GM23338 (cell line): ENCODE measurements around the gene LCP2. TPM values are rescaled to one million over a fixed set of nuclear protein-coding genes. Genes with fewer than 3 reads are reported as not detected.

ENCODE experiments used
- ATAC-seq: fragments of 200-7000 bp; cut with Tn5 transposase; 3 replicates; pipeline ENCODE4 v1.9.1; 2020
- DNase-seq: peaks from one replicate; pipeline ENCODE4 v3.0.0-alpha.2; 2015; ENCODE audit warnings: low spot score
- H2AFZ ChIP-seq: fragments of 200-600 bp; sonication (generic); 2 replicates; pipeline ENCODE4 v1.8.0; 2016; ENCODE audit warnings: antibody characterized with exemption, mild to moderate bottlenecking, moderate library complexity
- H3F3A ChIP-seq: fragments of 200-600 bp; sonication (generic); replicated peaks from 2 replicates; pipeline ENCODE4 v1.8.0; 2017; ENCODE audit warnings: antibody characterized with exemption, mixed run types, low read depth
- H3K27ac ChIP-seq: fragments of 200-600 bp; sonication (generic); 2 replicates; pipeline ENCODE4 v1.6.1; 2016; ENCODE audit warnings: low read depth
- H3K27me3 ChIP-seq: fragments of 200-600 bp; sonication (generic); 2 replicates; pipeline ENCODE4 v1.8.0; 2016; ENCODE audit warnings: mild to moderate bottlenecking, mixed run types, moderate library complexity; ENCODE audit not compliant: insufficient read depth
- H3K36me3 ChIP-seq: fragments of 200-600 bp; sonication (generic); 2 replicates; pipeline ENCODE4 v1.8.0; 2016; ENCODE audit warnings: mild to moderate bottlenecking; ENCODE audit not compliant: insufficient read depth
- H3K4me1 ChIP-seq: fragments of 200-600 bp; sonication (generic); 2 replicates; pipeline ENCODE4 v1.8.0; 2016; ENCODE audit warnings: mild to moderate bottlenecking, moderate library complexity; ENCODE audit not compliant: insufficient read depth
- H3K4me2 ChIP-seq: fragments of 200-600 bp; sonication (generic); 2 replicates; pipeline ENCODE4 v1.7.1; 2017; ENCODE audit warnings: mixed run types
- H3K4me3 ChIP-seq: fragments of 200-600 bp; sonication (generic); 2 replicates; pipeline ENCODE4 v1.6.1; 2016; ENCODE audit warnings: mixed run types
- H3K79me2 ChIP-seq: fragments of 200-600 bp; sonication (generic); replicated peaks from 2 replicates; pipeline ENCODE4 v1.8.0; 2017; ENCODE audit warnings: mild to moderate bottlenecking; ENCODE audit not compliant: insufficient read depth
- H3K9me2 ChIP-seq: fragments of 200-600 bp; sonication (generic); 2 replicates; pipeline ENCODE4 v1.8.0; 2017; ENCODE audit not compliant: insufficient read depth
- H4K20me1 ChIP-seq: fragments of 200-600 bp; sonication (generic); replicated peaks from 2 replicates; pipeline ENCODE4 v1.8.0; 2017; ENCODE audit warnings: mild to moderate bottlenecking; ENCODE audit not compliant: insufficient read depth
- H3K27ac Mint-ChIP-seq: 2 replicates; pipeline ENCODE4 v1.8.0; 2020; ENCODE audit warnings: inconsistent platforms, mild to moderate bottlenecking, moderate library complexity, mixed read lengths
- H3K27me3 Mint-ChIP-seq: 3 replicates; pipeline ENCODE4 v1.8.0; 2022; ENCODE audit warnings: low read depth, mild to moderate bottlenecking, moderate library complexity, mixed read lengths, inconsistent platforms; ENCODE audit not compliant: insufficient read depth, poor library complexity
- H3K36me3 Mint-ChIP-seq: 3 replicates; pipeline ENCODE4 v1.8.0; 2021; ENCODE audit warnings: low read depth, mild to moderate bottlenecking, inconsistent platforms, moderate library complexity, mixed read lengths
- H3K4me1 Mint-ChIP-seq: 3 replicates; pipeline ENCODE4 v1.8.0; 2020; ENCODE audit warnings: mild to moderate bottlenecking, inconsistent platforms, mixed read lengths
- H3K4me3 Mint-ChIP-seq: 3 replicates; pipeline ENCODE4 v1.8.0; 2021; ENCODE audit warnings: moderate library complexity, mild to moderate bottlenecking, inconsistent platforms, mixed read lengths
- H3K9me3 Mint-ChIP-seq: 3 replicates; pipeline ENCODE4 v1.8.0; 2020; ENCODE audit warnings: moderate library complexity, mild to moderate bottlenecking, inconsistent platforms, mixed read lengths
- CREB1 ChIP-seq: fragments of 250-450 bp; sonication (Bioruptor Pico); IDR thresholded peaks from 2 replicates; pipeline ENCODE4 v1.5.0; 2020; ENCODE audit warnings: low read depth, mild to moderate bottlenecking, moderate library complexity
- ETS1 ChIP-seq: IDR thresholded peaks from 2 replicates; pipeline ENCODE4 v1.6.1; 2016; ENCODE audit warnings: antibody characterized with exemption
- EZH2 ChIP-seq: fragments of 200-600 bp; sonication (generic); IDR thresholded peaks from one replicate; pipeline ENCODE4 v1.8.0; 2017; ENCODE audit warnings: antibody characterized with exemption, mild to moderate bottlenecking, low read depth; ENCODE audit not compliant: unreplicated experiment
- EZH2phosphoT487 ChIP-seq: fragments of 200-600 bp; sonication (generic); IDR thresholded peaks from one replicate; pipeline ENCODE4 v1.8.1; 2018; ENCODE audit warnings: antibody characterized with exemption; ENCODE audit not compliant: unreplicated experiment
- JUNB ChIP-seq: IDR thresholded peaks from one replicate; pipeline ENCODE4 v1.6.1; 2016; ENCODE audit warnings: antibody characterized with exemption; ENCODE audit not compliant: unreplicated experiment
- NANOG ChIP-seq: IDR thresholded peaks from 2 replicates; pipeline ENCODE4 v1.6.1; 2016; ENCODE audit warnings: antibody characterized with exemption, borderline replicate concordance
- POLR2AphosphoS5 ChIP-seq: IDR thresholded peaks from 2 replicates; pipeline ENCODE4 v1.6.1; 2016; ENCODE audit warnings: antibody characterized with exemption, low read depth
- STAT1 ChIP-seq: IDR thresholded peaks from one replicate; pipeline ENCODE4 v1.6.1; 2016; ENCODE audit warnings: antibody characterized with exemption; ENCODE audit not compliant: unreplicated experiment
- ZNF114 ChIP-seq: fragments of 250-450 bp; sonication (Bioruptor Pico); IDR thresholded peaks from 2 replicates; pipeline ENCODE4 v1.5.0; 2020; ENCODE audit warnings: mild to moderate bottlenecking, moderate library complexity
- ZNF331 ChIP-seq: fragments of 250-450 bp; sonication (Bioruptor Pico); IDR thresholded peaks from 2 replicates; pipeline ENCODE4 v1.5.0; 2020; ENCODE audit warnings: low read depth, mild to moderate bottlenecking, moderate library complexity
- ZNF462 ChIP-seq: fragments of 250-450 bp; sonication (Bioruptor Pico); IDR thresholded peaks from 2 replicates; pipeline ENCODE4 v1.5.0; 2020; ENCODE audit warnings: mild to moderate bottlenecking, moderate library complexity
- polyA plus RNA-seq: library from polyadenylated mRNA; unstranded; fragments of >200 nt; fragmentation: Nextera tagmentation; extraction: Ambion mirVana; gene quantifications from 2 replicates; pipeline ENCODE4 v1.2.1, GENCODE V29; 2016
- total RNA-seq: library from RNA; depleted of rRNA; stranded (reverse); fragments of >200 nt; shearing (Covaris generic); gene quantifications from 2 replicates; pipeline ENCODE4 v1.2.3, GENCODE V29; 2014
- TF ChIP-seq, protein P1 (sequence below), 2 experiments: fragments of 200-600 bp in 1 of 2; sonication (generic) in 1 of 2; conservative IDR thresholded peaks; 2 replicates each; pipeline versions ENCODE4 v1.5.1 to v1.6.1; 2016 to 2017; ENCODE audit warnings: antibody characterized with exemption in 2 of 2, low read depth in 2 of 2, mild to moderate bottlenecking in 2 of 2, moderate library complexity in 1 of 2
- TF ChIP-seq, protein P2 (sequence below): IDR thresholded peaks from one replicate; pipeline ENCODE4 v1.6.1; 2018; ENCODE audit warnings: antibody characterized with exemption; ENCODE audit not compliant: unreplicated experiment

The LCP2 gene
- total and polyA plus RNA-seq, 2 experiments from 2014 or later, result 0.26 to 0.38 TPM

- Mint-ChIP-seq H3K36me3 (no peaks in the 10 kb centered on the region), H3K27me3 (peaks cover 5% of the 10 kb centered on the region), H3K4me3 (no peak overlapping the region), H3K27ac (no peak overlapping the region), H3K4me1 (peaks cover 31% of the 10 kb centered on the region), H3K9me3 (no peaks in the 10 kb centered on the region; the same call in 2 of the 3 replicates)
- Histone ChIP-seq H3K4me1 (peaks cover 6% of the 10 kb centered on the region), H3K27me3 (no peaks in the 10 kb centered on the region), H3K27ac (no peak overlapping the region), H4K20me1 (no peaks in the 10 kb centered on the region), H2AFZ (no peak overlapping the region), H3K4me3 (no peak overlapping the region), H3F3A (no peaks in the 10 kb centered on the region), H3K79me2 (no peaks in the 10 kb centered on the region), H3K36me3 (no peaks in the 10 kb centered on the region), H3K9me2 (no peaks in the 10 kb centered on the region), H3K4me2 (no peak overlapping the region)
- TF ChIP-seq, protein P1, sequence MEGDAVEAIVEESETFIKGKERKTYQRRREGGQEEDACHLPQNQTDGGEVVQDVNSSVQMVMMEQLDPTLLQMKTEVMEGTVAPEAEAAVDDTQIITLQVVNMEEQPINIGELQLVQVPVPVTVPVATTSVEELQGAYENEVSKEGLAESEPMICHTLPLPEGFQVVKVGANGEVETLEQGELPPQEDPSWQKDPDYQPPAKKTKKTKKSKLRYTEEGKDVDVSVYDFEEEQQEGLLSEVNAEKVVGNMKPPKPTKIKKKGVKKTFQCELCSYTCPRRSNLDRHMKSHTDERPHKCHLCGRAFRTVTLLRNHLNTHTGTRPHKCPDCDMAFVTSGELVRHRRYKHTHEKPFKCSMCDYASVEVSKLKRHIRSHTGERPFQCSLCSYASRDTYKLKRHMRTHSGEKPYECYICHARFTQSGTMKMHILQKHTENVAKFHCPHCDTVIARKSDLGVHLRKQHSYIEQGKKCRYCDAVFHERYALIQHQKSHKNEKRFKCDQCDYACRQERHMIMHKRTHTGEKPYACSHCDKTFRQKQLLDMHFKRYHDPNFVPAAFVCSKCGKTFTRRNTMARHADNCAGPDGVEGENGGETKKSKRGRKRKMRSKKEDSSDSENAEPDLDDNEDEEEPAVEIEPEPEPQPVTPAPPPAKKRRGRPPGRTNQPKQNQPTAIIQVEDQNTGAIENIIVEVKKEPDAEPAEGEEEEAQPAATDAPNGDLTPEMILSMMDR (conservative IDR thresholded peaks at IDR 0.05; ENCODE audit: low read depth in 2 of 2), result no peak
- TF ChIP-seq ZNF462 (no peak), EZH2 (no peak), ETS1 (no peak), JUNB (no peak), ZNF114 (CRISPR knock-in tag) (no peak), STAT1 (no peak), POLR2AphosphoS5 (no peak), CREB1 (CRISPR knock-in tag) (no peak), NANOG (no peak), ZNF331 (no peak), EZH2phosphoT487 (no peak)
- TF ChIP-seq, protein P2, sequence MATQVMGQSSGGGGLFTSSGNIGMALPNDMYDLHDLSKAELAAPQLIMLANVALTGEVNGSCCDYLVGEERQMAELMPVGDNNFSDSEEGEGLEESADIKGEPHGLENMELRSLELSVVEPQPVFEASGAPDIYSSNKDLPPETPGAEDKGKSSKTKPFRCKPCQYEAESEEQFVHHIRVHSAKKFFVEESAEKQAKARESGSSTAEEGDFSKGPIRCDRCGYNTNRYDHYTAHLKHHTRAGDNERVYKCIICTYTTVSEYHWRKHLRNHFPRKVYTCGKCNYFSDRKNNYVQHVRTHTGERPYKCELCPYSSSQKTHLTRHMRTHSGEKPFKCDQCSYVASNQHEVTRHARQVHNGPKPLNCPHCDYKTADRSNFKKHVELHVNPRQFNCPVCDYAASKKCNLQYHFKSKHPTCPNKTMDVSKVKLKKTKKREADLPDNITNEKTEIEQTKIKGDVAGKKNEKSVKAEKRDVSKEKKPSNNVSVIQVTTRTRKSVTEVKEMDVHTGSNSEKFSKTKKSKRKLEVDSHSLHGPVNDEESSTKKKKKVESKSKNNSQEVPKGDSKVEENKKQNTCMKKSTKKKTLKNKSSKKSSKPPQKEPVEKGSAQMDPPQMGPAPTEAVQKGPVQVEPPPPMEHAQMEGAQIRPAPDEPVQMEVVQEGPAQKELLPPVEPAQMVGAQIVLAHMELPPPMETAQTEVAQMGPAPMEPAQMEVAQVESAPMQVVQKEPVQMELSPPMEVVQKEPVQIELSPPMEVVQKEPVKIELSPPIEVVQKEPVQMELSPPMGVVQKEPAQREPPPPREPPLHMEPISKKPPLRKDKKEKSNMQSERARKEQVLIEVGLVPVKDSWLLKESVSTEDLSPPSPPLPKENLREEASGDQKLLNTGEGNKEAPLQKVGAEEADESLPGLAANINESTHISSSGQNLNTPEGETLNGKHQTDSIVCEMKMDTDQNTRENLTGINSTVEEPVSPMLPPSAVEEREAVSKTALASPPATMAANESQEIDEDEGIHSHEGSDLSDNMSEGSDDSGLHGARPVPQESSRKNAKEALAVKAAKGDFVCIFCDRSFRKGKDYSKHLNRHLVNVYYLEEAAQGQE, result no peak
- ATAC-seq, result no peak
- DNase-seq, result no peak
These were observed 8.8 kb upstream of the LCP2 start for GRCh38 chr5:170306381-170306831.
